OCI-LY7 (cell line): ENCODE results near the gene CDC40.

ENCODE experiments used
- CTCF ChIP-seq: fragments of 200-600 bp; sonication (generic); conservative IDR thresholded peaks from 2 replicates; pipeline ENCODE4 v1.5.1; 2014; ENCODE audit warnings: mild to moderate bottlenecking, antibody characterized with exemption, low read length, moderate library complexity, mixed read lengths
- EZH2phosphoT487 ChIP-seq: fragments of 200-600 bp; sonication (generic); IDR thresholded peaks from 2 replicates; pipeline ENCODE4 v1.6.1; 2018; ENCODE audit warnings: low read depth, borderline replicate concordance, mild to moderate bottlenecking, mixed run types, antibody characterized with exemption, low read length, moderate library complexity, mixed read lengths

- TF ChIP-seq CTCF (no peak), EZH2phosphoT487 (no peak)
These were observed 41.2 kb upstream of the CDC40 start for GRCh38 chr6:110139052-110139451.
